Measurements from ENCODE around the gene TBCD.

Gene TBCD

DNA sequence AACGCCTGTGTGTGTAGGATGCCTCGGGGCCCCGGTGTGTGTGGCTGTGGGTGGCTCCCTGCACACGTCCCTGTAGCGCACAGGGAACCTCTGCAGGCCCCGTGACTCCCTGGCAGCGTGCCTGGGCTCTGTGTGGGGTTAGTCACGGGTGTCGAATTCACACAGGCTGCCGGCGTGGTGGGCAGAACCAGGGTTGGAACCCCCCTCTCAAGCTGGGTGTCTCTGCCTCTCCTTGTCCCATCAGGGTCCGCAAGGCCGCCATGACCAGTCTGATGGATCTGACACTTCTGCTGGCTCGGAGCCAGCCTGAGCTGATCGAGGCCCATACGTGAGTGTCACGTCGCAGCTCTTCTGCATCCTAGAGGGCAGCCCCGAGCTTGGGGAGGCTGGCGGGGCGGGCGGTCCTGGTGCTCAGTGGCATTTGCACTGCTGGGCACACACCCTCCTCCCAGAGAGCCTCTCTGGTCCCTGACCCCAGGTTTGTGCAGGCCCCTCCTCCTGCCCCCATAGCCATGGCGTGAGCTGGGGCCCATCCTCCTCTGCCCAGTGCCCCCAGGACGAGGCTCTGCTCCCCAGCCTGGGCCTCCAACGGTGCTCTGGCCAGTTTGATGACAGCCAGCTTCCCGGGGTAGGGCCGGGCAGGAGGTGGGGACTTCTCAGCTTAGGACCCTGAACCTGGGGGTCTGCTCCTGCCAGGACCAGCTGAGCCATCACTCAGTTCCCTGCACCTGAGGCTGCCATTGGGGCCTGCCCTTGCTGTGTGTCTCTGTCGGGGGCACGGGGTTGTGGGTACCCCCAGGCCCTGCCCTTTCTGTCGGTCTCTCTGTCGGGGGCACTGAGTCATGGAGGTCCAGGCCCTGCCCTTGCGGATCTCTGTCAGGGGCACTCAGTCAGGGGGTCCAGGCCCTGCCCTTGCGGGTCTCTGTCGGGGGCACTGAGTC lies 176.1 kb downstream of the TBCD start:
- no peak for DNase-seq

DNA sequence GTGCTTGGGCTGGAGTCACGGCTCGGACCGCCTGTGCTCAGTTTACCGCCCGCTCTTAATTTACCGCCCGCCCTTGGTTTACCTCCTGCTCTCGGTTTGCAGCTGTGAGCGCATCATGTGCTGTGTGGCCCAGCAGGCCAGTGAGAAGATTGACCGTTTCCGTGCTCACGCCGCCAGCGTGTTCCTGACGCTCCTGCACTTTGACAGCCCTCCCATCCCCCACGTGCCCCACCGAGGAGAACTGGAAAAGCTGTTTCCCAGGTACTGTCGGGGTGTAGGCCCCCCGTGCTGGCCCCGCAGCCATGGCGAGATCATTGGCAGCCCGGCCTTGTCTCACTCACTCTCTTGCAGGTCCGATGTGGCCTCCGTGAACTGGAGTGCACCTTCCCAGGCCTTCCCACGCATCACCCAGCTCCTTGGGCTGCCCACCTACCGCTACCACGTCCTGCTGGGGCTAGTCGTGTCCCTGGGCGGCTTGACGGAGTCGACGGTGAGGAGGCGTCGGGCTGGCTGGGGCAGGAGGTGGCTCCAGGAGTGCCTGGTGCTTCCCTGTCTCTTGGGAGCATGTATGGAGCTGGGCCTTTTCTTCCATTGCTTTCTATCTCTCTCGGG lies 177.3 kb downstream of the TBCD start:
- DNase-seq = no peak

DNA sequence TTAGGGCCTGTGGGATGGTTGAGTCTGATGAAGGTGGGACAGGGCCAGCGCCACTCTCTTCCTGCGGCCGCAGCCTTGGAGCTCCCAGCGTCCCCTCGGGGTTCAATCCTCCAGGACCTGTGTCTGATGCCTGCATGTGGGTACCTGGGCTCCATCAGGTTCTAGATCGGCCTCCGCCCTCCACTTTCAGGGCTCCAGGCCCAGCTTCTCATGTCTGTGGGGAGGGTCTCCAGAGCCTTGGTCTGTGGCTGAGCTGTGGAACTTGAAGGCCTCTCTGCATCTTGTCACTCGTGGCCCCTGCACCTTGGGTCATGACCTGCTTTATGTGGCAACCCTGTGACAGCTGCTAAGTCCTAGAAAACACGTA lies 177.8 kb downstream of the TBCD start:
- DNase-seq = no peak

- no peak for DNase-seq
Measured at GRCh38 chr17:82930043-82930923, 178.4 kb downstream of the TBCD start.

DNA sequence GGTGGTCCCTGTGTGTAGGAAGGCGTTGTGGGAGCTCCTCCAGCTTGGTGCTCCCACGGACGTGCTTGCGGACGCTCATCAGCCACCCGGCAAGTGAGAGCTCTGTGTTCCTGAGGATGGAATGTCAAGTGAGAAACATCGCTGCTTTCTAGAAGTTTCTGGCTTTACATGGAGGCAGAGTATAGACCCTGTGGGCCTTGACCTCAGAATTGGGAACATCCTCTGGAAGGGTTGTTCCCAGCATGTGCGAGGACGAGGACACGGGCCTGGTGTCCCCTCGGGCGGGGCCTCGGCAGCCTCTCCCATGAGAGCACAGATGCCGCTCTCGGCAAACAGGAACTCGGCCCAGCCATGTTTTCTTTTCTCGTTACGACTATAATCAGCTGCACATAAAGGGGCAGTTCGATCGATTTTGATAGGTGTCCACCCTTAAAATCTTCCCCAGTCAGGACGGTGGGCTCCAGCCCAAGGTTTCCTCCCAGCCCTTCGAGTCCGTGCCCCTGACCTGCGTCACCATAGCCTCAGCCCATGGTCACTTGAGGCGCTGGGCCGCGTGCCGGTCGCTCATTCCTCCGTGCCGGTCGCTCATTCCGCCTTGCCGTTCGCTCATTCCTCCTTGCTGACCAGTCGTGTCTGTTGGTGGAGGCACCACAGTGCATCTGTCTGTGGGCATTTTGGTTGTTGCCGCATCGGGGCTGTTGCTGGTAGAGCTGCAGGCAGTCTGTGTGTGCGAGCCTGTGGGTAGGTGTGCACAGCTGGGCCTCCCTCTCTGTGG lies 179.2 kb downstream of the TBCD start:
- no peak for DNase-seq

GRCh38 chr17:82931699-82932517 lies 180.0 kb downstream of the TBCD start:
- DNase-seq = no peak

- DNase-seq = no peak
Measured at GRCh38 chr17:82932518-82933310, 180.8 kb downstream of the TBCD start.

DNA sequence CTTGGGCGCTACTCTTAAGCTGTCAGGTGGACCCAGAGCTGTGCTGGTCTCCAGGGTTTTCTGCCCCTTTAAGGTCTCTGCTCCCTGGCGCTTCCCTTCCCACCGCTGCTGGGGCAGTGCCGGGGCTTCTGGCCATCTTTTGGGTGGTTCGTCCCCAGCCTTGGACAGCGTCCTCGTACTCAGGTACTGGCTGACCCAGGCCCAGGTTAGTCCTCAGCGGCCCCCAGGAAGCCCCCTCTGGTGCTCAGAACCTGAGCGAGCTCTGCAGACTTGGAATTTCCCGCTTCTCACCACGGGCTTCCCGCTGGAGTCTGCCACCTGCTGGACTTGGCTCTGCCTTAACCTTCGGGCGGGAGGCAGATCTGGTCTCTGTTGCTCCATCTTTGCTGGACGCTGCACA lies 182.0 kb downstream of the TBCD start:
- no peak for DNase-seq

DNA sequence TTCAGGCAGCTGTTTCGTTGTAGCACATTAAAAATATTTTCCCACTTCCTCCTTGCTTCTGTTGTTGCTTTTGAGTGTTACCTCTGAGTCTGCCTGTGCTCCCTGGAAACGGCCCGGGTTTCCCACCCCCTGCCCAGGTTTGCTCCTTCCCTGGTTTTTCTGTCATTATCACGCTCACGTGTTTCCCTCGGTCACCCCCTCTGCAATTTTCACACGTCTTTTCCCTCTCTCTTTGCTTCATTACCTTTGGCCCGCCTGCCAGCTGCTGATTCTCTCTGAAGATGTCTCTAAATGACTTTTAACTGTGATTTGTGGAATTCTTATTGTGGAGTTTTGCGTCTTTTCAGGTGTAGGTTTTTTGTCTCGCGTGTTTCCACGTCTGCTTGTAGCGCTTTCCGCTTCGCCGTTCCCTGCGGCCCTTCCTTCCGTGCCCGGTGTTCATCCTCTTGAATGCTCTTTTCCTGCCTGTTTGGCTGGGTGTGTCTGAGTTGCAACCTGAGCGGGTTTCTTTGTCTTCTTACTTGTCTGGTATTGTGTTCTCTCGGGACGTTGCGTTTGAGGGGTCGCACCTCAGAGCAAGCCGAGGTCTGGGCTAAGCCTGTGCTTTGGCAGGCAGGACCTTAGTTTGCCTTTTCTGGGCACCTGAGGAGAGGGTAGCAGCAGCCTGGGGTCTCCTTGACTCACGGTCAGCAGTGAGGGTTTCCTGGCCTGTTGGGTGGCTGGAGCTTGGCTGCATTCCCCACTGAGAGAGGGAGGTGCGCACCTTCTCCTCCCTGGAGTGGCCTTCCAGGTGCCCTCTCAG lies 184.3 kb downstream of the TBCD start:
- DNase-seq = no peak

GRCh38 chr17:82936768-82937171 lies 184.9 kb downstream of the TBCD start:
- DNase-seq = no peak

DNA sequence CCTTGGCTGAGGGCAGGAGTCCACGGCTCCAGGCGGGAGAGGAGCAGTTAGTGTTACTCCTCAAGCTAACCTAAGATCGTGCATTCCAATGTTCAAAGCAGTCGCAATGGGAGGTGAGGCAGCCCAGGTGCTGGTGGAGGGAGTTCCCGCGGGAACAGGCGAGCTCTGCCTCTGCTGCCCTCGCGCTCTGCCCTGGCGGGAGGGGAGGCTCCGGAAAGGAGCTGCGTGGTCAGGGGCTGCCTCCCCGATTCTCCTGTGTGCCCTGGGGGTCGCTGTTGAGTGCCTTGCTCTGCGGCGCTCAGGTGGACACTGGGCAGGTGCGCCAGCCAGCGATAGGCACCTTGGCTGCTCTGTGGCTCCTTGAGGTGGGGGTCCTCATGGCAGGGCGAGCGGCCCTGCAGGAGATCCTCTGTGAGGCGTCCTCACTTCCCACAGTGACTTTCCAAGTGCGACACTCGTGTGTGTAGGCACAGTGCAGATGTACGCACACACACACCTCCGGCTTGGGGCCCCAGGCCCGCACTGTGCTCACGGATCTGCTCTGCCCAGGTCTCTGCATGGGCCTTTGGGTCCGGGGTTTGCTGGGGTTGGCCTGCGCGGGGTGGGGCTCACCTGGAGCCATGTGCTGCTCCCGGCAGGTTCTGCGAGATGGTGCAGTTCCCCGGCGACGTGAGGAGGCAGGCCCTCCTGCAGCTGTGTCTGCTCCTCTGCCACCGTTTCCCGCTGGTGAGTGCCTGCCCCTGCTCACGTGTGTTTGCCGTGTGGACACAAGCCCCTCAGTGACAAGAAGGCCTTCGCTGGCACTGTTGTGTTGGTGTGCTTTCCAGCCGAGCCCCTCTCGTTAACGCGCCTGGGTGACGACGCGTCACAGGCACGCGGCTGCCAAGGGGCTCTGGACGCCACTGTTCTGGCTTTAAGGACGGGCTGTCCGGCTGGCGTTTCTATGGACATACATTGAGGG lies 185.8 kb downstream of the TBCD start:
- no peak for DNase-seq

DNA sequence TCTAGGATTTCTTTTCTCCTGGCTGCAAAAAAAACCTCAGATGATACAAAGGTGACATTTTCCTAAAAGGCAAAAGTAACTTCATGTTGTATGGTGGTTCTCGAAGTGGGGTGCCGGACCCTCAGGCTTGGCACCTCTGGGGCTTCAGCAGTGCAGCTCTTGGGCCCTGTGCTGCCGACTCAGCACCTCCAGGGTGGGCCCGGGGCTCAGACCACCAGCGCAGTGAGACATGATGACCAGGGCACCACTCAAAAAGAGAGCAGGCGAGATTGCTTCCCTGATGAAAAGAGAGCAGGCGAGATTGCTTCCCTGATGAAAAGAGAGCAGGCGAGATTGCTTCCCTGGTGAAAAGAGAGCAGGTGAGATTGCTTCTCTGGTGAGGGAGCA lies 186.6 kb downstream of the TBCD start:
- DNase-seq = no peak

GRCh38 chr17:82938873-82939620 lies 187.2 kb downstream of the TBCD start:
- no peak for DNase-seq

DNA sequence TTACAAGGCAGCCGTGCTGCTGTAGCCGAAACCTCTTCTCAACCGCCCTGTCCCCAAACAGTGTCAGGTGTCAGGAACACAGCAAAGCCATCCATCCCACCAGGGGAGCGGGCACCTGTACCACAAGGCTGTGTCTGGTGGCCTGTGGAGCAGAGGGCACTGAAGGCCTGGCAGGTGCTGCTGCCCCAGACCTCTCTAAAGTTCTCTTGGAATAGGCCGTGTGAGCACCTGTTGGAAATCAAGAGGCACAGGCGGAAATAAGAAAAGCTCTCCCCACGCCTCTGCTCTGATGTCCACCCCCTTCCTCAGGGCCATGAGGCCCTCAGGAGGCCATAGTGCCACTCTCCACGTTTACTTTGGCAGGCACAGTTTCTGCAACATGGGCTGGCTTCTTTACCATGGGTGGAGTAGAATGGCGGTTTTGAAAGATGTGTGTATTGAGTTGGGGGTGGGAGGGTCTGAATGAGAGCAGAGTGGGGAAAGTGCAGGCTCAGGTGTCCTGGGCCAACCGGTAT lies 187.8 kb downstream of the TBCD start:
- DNase-seq = no peak

DNA sequence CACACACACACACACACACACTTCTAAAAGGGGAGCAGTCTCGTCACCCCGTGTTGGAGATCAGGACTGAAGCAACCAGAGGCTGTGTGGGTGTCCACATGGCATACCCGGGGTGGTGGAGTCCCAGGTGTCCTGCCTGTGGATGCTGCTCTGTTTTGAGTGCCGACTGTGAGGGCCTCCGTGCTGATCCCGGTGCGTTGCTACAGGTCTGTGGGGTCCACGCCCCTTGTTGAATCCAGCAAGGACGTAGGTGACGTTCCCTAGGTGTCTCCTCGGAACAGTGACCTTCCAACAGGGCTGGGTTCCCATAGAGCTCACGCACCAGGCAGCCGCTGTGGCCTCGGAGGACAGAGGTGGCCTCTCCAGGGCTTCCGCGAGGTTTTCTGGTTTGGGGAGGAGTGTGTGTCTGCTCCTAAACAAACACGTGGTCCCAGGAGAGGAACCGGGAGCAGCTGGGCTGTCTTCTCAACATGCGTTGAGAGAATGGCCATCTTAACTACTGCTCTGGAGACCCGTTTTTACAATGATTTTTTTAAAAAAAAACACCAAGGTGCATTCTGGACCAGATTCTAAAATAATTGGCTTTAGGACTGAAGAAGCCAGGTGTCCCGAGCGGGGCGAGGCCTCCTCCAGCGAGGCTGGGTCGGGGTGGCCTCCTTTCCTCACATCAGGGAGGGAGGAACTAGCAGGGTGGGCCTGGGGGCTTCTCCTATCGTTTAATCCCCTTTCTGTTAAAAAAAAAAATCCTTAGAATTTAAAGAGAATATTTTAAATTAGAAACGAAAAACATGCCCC lies 188.6 kb downstream of the TBCD start:
- DNase-seq = no peak

- DNase-seq = no peak
Measured at GRCh38 chr17:82941021-82942001, 189.4 kb downstream of the TBCD start.
